MV-4-11 (cell line): ENCODE measurements around the gene PSMF1.

Experiments used
- DNase-seq: peaks from one replicate; lab custom pipeline; 2025; lab: John Stamatoyannopoulos, UW

The PSMF1 gene

GRCh38 chr20:1190847-1191246, 72.4 kb downstream of the PSMF1 start:
- no peak for DNase-seq

DNA sequence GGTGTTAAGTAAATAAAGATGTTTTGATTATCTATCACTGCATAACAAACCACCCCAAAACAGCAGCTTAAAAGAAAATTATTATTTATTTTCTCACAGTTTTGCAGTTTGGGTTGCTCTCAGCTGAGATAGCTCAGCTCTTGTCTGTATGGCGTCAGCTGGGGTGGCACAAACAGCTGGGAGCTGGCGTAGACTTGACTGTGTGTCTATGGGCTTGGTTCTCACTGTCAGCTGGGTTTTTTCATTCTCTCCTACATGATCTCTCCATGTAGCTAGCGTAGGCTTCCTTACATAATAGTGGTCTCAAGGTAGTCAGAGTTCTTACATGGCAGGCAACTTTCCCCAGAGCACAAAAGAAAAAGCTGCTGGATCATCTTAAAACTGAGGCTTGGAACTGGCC, 72.9 kb downstream of the PSMF1 start:
- DNase-seq = no peak

DNA sequence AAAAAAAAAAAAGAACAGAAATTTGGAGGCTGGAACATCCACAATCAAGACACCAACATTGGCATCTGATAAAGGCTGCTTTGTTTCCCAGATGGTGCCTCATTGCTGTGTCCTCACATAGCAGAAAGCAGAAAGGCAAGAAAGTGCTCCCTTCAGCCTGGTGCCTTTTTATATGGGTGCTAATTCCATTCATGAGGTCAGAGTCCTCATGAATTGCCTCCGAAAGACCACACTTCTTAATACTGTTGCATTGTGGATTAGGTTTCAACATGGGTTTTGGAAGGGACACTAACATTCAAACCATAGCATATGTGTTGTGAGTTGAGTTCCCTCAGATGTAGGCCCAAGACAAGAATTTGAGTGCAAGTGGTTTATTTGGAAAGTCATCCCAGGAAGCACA, 76.8 kb downstream of the PSMF1 start:
- DNase-seq = no peak

GRCh38 chr20:1196634-1197033, 78.2 kb downstream of the PSMF1 start:
- peak; percentile 36 for DNase-seq

GRCh38 chr20:1197801-1198200, 79.4 kb downstream of the PSMF1 start:
- no peak for DNase-seq

- DNase-seq = no peak
Observed at GRCh38 chr20:1198751-1199150, 80.3 kb downstream of the PSMF1 start.

GRCh38 chr20:1199212-1199873, 80.9 kb downstream of the PSMF1 start:
- no peak for DNase-seq

DNA sequence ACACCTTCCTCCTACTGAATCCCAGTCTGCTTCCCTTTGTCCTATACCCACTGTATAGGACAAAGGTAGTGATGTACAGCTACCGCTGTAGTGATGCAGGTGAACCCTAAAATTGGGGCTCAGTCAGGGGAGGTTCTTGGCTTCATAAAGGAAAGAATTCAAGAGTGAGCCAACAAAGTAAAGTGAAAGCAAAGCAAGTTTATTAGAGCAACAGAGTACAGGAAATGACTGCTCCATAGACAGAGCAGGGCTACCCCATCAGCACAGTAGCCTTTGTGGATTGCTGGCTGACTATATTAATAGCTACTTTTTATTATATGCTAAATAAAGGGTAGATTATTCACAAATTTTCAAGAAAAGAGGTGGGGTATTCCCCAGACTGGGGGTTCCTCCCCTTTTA, 81.6 kb downstream of the PSMF1 start:
- no peak for DNase-seq

- no peak for DNase-seq
Observed at GRCh38 chr20:1202762-1203504, 84.5 kb downstream of the PSMF1 start, which contains the start of gene C20orf202. Gene C20orf202, plus strand, starts transcription at chr20:1203454. Its CDS starts 132 bp downstream, at chr20:1203586.

DNA sequence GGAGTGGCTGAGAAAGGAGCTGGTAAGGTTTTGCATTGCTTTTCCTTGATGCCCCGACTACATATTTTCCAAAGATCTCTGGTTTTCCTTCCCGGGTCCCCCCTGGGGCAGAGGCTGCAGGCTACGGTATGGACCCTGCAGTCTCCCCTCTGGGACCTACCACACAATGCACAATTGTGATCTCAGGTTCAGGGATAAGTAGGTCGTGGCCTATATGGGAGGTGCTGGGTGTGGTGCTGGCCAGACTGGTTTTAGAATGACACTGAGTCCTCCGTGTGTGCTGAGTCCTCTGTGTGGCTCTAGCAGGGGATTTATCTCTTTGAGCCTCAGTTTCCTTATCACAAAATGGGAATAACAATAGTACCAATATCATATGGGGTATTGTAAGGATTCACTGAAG, 85.2 kb downstream of the PSMF1 start:
- DNase-seq = no peak

- DNase-seq = peak; percentile 35
Observed at GRCh38 chr20:1204113-1204512, 85.7 kb downstream of the PSMF1 start.

- DNase-seq = no peak
Observed at GRCh38 chr20:1204576-1204975, 86.2 kb downstream of the PSMF1 start.

DNA sequence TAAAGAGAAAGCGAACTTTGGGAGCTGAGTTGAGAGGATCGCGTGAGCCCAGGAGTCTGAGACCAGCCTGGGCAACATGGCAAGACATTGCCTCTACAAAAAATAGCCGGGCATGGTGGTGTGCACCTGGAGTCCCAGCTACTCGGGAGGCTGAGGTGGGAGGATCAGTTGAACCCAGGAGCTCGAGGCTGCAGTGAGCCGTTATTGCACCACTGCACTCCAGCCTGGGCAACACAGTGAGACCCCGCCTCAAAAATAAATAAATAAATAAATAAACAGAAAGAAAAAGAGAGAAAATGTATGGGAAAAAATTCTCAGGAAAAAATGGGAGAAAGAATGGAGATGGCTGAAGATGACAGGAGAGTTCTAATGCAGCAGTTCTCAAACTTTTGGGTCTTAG, 87.4 kb downstream of the PSMF1 start:
- DNase-seq = no peak

GRCh38 chr20:1206366-1207148, 88.2 kb downstream of the PSMF1 start:
- no peak for DNase-seq

DNA sequence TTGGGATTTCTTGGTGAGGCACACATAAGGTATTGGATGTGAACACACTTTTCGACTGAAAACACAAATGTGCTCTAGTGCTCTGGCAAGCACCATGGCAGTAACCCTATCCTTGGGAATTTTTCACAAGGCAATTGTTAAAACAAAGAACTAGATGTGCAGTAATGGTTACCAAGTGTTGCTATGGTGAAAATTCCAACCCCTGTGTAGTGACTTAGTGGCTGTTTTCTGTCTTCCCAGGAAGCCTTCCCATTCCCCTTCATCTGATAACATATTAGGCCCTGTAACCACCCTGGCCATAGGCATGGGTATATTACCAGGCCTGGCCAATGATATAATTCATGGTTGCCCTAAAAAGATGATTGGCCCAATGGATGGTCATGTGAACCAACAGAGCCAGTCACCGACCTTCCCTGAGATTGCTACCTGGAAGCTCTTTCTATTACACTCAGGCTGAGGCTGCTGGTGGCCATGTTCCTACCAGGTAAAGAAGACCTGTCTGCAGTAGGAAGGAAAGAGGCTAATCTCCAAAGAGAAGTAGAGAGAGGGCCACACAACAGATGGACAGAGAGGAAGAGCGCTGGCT, 89.0 kb downstream of the PSMF1 start:
- no peak for DNase-seq

- no peak for DNase-seq
Observed at GRCh38 chr20:1209447-1210387, 91.3 kb downstream of the PSMF1 start.

- DNase-seq = no peak
Observed at GRCh38 chr20:1210501-1210900, 92.1 kb downstream of the PSMF1 start.

DNA sequence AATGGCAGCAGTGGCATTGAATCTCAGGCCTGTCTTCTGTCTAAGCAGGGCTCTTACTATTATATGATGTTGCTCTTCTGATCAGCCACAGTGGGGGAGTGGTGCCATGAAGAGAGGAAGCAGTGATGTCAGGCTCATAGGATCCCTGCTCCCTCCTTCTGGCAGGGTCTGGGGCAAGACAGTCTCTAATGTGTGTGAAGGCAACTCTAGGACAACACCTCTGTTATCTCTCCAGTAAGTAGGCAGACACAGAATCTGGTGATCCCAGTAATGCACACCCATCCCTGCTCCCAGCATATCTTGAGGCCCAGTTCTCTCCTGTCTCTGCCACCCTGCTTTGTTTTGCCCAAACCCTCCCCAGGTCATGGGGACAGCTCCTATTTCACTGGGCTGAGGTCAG, 93.6 kb downstream of the PSMF1 start:
- no peak for DNase-seq

- DNase-seq = peak; percentile 62
Observed at GRCh38 chr20:1212607-1213396, 94.4 kb downstream of the PSMF1 start.

- no peak for DNase-seq
Observed at GRCh38 chr20:1214838-1215261, 96.4 kb downstream of the PSMF1 start.
